Measurements from ENCODE around the gene YIPF6. TPM values are rescaled to one million over a fixed set of nuclear protein-coding genes. Genes with fewer than 3 reads are reported as not detected.

YIPF6 gene
- polyA plus RNA-seq, 1 of the 3 experiments (the other 2 are of a cell fraction): 15.0 TPM

DNA sequence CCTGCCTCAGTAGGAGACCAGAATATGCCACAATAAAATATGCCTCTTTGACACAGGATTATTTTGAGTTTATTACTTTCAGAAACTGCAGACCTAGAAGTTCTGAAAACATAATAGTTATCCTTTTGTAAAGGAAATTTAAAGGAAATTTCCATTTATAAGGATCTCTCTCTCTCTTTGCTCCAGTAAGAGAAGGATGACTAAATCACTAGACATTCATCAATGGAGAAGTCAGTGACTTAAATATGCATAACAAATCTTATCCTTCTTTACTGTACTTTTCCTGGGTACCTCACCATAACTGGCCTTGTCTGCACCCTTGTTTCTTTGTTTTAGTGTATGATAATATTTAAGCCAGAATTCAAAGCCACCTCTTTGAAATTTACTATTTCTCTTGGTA is 37.3 kb upstream of the YIPF6 start:
- Histone ChIP-seq H3K9me3 (no peaks in the 10 kb centered on the region), H3K9ac (no peak overlapping the region), H3K27ac (ENCODE audit: low read depth in 2 of 2, low read length in 1 of 2) (no peak overlapping the region), H3K4me3 (ENCODE audit: low read depth in 2 of 2, low read length in 1 of 2) (no peak overlapping the region), H3K4me1 (ENCODE audit: control insufficient read depth in 1 of 2, insufficient read depth in 2 of 2, low read depth in 1 of 2, low read length in 1 of 2) (no peaks in the 10 kb centered on the region), H3K4me2 (no peak overlapping the region), H4K20me1 (ENCODE audit: insufficient read depth) (no peaks in the 10 kb centered on the region), H2AFZ (ENCODE audit: low read depth) (no peak overlapping the region), H3K79me2 (ENCODE audit: insufficient read depth) (no peaks in the 10 kb centered on the region), H3F3A (replicated peaks; ENCODE audit: insufficient read depth) (no peaks in the 10 kb centered on the region), H3K36me3 (replicated peaks in 1 of 2; ENCODE audit: control insufficient read depth in 1 of 2, insufficient read depth in 2 of 2, low read length in 1 of 2) (no peaks in the 10 kb centered on the region), H3K27me3 (ENCODE audit: insufficient read depth) (no peaks in the 10 kb centered on the region; the same call in 1 of the 2 replicates), H3K9me2 (no peaks in the 10 kb centered on the region)
- TF ChIP-seq RAD21 (IDR thresholded peaks at IDR 0.05; ENCODE audit: low read length) (no peak), EP300 (IDR thresholded peaks at IDR 0.05; ENCODE audit: borderline replicate concordance in 1 of 2, low read depth in 1 of 2, low read length in 1 of 2) (no peak), SMC3 (IDR thresholded peaks at IDR 0.05; ENCODE audit: low read depth, low read length) (no peak), GATA2 (CRISPR knock-in tag; IDR thresholded peaks at IDR 0.05) (no peak)
- DNase-seq: no peak
- ChIA-PET POLR2A (no interaction called here), CTCF (interaction anchor here (1.0 kb wide), 1 partner anchor 265 kb away, joined by 3 read pairs; no protein-coding TSS in a partner anchor)

DNA sequence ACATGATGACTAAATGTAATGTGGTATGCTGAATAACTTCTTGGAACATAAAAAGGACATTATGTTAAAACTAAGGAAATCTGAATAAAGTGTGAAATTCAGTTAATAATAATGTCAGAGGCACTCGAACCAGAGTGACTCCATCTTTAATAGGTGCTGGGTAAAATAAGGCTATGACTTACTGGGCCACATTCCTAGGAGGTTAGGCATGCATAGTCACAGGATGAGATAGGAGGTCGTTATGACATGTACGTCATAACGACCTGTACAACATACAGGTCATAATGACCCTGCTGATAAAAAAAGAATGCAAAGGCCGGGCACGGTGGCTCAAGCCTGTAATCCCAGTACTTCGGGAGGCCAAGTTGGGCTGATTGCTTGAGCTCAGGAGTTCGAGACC is 36.7 kb upstream of the YIPF6 start:
- Histone ChIP-seq H3K9me3 (no peaks in the 10 kb centered on the region), H3K9ac (no peak overlapping the region), H2AFZ (ENCODE audit: low read depth) (peak overlapping the region; percentile 45; the same call in 1 of the 2 replicates), H3K4me1 (ENCODE audit: control insufficient read depth in 1 of 2, insufficient read depth in 2 of 2, low read depth in 1 of 2, low read length in 1 of 2) (no peaks in the 10 kb centered on the region), H3K79me2 (ENCODE audit: insufficient read depth) (no peaks in the 10 kb centered on the region), H3K27ac (ENCODE audit: low read depth in 2 of 2, low read length in 1 of 2) (no peak overlapping the region), H3K9me2 (no peaks in the 10 kb centered on the region), H3F3A (replicated peaks; ENCODE audit: insufficient read depth) (no peaks in the 10 kb centered on the region), H3K4me2 (no peak overlapping the region), H4K20me1 (ENCODE audit: insufficient read depth) (no peaks in the 10 kb centered on the region), H3K4me3 (ENCODE audit: low read depth in 2 of 2, low read length in 1 of 2) (no peak overlapping the region; a peak in 1 of 4 replicates), H3K36me3 (replicated peaks in 1 of 2; ENCODE audit: control insufficient read depth in 1 of 2, insufficient read depth in 2 of 2, low read length in 1 of 2) (no peaks in the 10 kb centered on the region), H3K27me3 (ENCODE audit: insufficient read depth) (no peaks in the 10 kb centered on the region; the same call in 1 of the 2 replicates)
- CTCF ChIA-PET: interaction anchor here (0.6 to 3.8 kb wide), 10 partner anchors 8 to 887 kb away, joined by 3 to 40 read pairs (median 3); partner anchors contain the start of gene OPHN1
- WGBS (ENCODE audit: low lambda C conversion rate): 35% methylated on average over 8 of the region's 8 CpGs
- DNase-seq: no peak
- POLR2A ChIA-PET: no interaction called here
- TF ChIP-seq FOSL2 (IDR thresholded peaks at IDR 0.05; ENCODE audit: borderline replicate concordance, low read depth): no peak
- no peak for TF ChIP-seq TAF1 (IDR thresholded peaks at IDR 0.05; ENCODE audit: borderline replicate concordance, low read depth, low read length)
- TF ChIP-seq GATA2 (CRISPR knock-in tag; IDR thresholded peaks at IDR 0.05): no peak
- TF ChIP-seq SMC3 (IDR thresholded peaks at IDR 0.05; ENCODE audit: low read depth, low read length): no peak
- TF ChIP-seq, protein P1, sequence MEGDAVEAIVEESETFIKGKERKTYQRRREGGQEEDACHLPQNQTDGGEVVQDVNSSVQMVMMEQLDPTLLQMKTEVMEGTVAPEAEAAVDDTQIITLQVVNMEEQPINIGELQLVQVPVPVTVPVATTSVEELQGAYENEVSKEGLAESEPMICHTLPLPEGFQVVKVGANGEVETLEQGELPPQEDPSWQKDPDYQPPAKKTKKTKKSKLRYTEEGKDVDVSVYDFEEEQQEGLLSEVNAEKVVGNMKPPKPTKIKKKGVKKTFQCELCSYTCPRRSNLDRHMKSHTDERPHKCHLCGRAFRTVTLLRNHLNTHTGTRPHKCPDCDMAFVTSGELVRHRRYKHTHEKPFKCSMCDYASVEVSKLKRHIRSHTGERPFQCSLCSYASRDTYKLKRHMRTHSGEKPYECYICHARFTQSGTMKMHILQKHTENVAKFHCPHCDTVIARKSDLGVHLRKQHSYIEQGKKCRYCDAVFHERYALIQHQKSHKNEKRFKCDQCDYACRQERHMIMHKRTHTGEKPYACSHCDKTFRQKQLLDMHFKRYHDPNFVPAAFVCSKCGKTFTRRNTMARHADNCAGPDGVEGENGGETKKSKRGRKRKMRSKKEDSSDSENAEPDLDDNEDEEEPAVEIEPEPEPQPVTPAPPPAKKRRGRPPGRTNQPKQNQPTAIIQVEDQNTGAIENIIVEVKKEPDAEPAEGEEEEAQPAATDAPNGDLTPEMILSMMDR (IDR thresholded peaks at IDR 0.05): no peak
- TF ChIP-seq RFX5 (IDR thresholded peaks at IDR 0.05; ENCODE audit: low read length): no peak
- TF ChIP-seq YY1 (IDR thresholded peaks at IDR 0.05; ENCODE audit: low read depth): no peak
- no peak for TF ChIP-seq FOXJ3 (CRISPR knock-in tag; IDR thresholded peaks at IDR 0.05)
- TF ChIP-seq EZH2phosphoT487 (IDR thresholded peaks at IDR 0.05; ENCODE audit: borderline replicate concordance, low read depth): no peak
- TF ChIP-seq, protein P2, sequence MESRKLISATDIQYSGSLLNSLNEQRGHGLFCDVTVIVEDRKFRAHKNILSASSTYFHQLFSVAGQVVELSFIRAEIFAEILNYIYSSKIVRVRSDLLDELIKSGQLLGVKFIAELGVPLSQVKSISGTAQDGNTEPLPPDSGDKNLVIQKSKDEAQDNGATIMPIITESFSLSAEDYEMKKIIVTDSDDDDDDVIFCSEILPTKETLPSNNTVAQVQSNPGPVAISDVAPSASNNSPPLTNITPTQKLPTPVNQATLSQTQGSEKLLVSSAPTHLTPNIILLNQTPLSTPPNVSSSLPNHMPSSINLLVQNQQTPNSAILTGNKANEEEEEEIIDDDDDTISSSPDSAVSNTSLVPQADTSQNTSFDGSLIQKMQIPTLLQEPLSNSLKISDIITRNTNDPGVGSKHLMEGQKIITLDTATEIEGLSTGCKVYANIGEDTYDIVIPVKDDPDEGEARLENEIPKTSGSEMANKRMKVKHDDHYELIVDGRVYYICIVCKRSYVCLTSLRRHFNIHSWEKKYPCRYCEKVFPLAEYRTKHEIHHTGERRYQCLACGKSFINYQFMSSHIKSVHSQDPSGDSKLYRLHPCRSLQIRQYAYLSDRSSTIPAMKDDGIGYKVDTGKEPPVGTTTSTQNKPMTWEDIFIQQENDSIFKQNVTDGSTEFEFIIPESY (IDR thresholded peaks at IDR 0.05; ENCODE audit: borderline replicate concordance, low read depth): no peak
- no peak for TF ChIP-seq FOXM1 (IDR thresholded peaks at IDR 0.05; ENCODE audit: low read depth)
